H1 (cell line): Measurements from ENCODE around the gene PIMREG. TPM values are rescaled to one million over a fixed set of nuclear protein-coding genes. Genes with fewer than 3 reads are reported as not detected.

ENCODE experiments used
- CTCF ChIA-PET: fragments of 300-600 bp; sonication (Branson Sonifier 250); formaldehyde crosslinking; loops from one replicate; lab custom pipeline; 2021; ENCODE audit not compliant: partially characterized antibody; lab: Charles Lee
- POLR2A ChIA-PET: fragments of 300-600 bp; sonication (Branson Sonifier 250); formaldehyde crosslinking; loops from one replicate; lab custom pipeline; 2021; ENCODE audit warnings: inconsistent platforms; ENCODE audit not compliant: partially characterized antibody; lab: Charles Lee
- DNase-seq, 2 experiments: peaks; one replicate each; pipeline versions ENCODE4 v3.0.0 to v3.0.0-alpha.2; 2010 to 2022; ENCODE audit warnings: low spot score in 2 of 2, low read depth in 1 of 2, mixed read lengths in 1 of 2
- FAIRE-seq: peaks from 2 replicates; lab custom pipeline; 2011; peaks lifted over from hg19 to GRCh38; lab: Jason Lieb, UNC
- H2AFZ ChIP-seq: 2 replicates; pipeline ENCODE4 v1.8.1; 2012; ENCODE audit warnings: low read length, inconsistent platforms
- H2AK5ac ChIP-seq: 2 replicates; pipeline ENCODE4 v1.6.1; 2013; ENCODE audit warnings: low read depth, low read length
- H2BK120ac ChIP-seq: replicated peaks from 2 replicates; pipeline ENCODE3; 2013; ENCODE audit warnings: low read depth, low read length, inconsistent platforms
- H2BK12ac ChIP-seq: 2 replicates; pipeline ENCODE4 v1.6.1; 2013; ENCODE audit warnings: low read depth, low read length
- H2BK15ac ChIP-seq: 2 replicates; pipeline ENCODE4 v1.6.1; 2013; ENCODE audit warnings: low read length
- H2BK20ac ChIP-seq: 2 replicates; pipeline ENCODE4 v1.6.1; 2013; ENCODE audit warnings: low read length
- H2BK5ac ChIP-seq: 2 replicates; pipeline ENCODE4 v1.6.1; 2013; ENCODE audit warnings: low read depth, low read length
- H3K14ac ChIP-seq: 2 replicates; pipeline ENCODE4 v1.6.1; 2013; ENCODE audit warnings: inconsistent platforms; ENCODE audit not compliant: insufficient read length
- H3K18ac ChIP-seq: 2 replicates; pipeline ENCODE4 v1.6.1; 2013; ENCODE audit warnings: low read length; ENCODE audit errors: extremely low read depth
- H3K23ac ChIP-seq: 2 replicates; pipeline ENCODE4 v1.6.1; 2013; ENCODE audit warnings: inconsistent platforms; ENCODE audit not compliant: insufficient read length
- H3K23me2 ChIP-seq: 2 replicates; pipeline ENCODE4 v1.6.1; 2013; ENCODE audit warnings: low read depth, low read length
- H3K27ac ChIP-seq: 2 replicates; pipeline ENCODE4 v1.6.1; 2011; ENCODE audit warnings: low read depth, low read length, inconsistent platforms
- H3K27me3 ChIP-seq, 4 experiments: replicated peaks in 1 of 4; 1 replicate in 1 of 4; 2 replicates in 3 of 4; pipeline versions ENCODE4 v1.6.1 to v1.8.1; 2011 to 2013; ENCODE audit warnings: low read length in 3 of 4, mild to moderate bottlenecking in 3 of 4, inconsistent platforms in 2 of 4, mixed read lengths in 2 of 4, moderate library complexity in 1 of 4; ENCODE audit not compliant: control insufficient read depth in 3 of 4, insufficient read depth in 3 of 4; ENCODE audit errors: extremely low read depth in 1 of 4
- H3K36me3 ChIP-seq, 4 experiments: 2 replicates each; pipeline versions ENCODE4 v1.6.1 to v1.8.1; 2011 to 2013; ENCODE audit warnings: mild to moderate bottlenecking in 4 of 4, low read length in 3 of 4, moderate library complexity in 2 of 4, control low read depth in 1 of 4, inconsistent platforms in 1 of 4; ENCODE audit not compliant: insufficient read depth in 4 of 4, control insufficient read depth in 2 of 4
- H3K4ac ChIP-seq: replicated peaks from 2 replicates; pipeline ENCODE3; 2013; ENCODE audit warnings: low read length, low read depth, mixed read lengths, inconsistent platforms; ENCODE audit not compliant: insufficient read length
- H3K4me1 ChIP-seq, 4 experiments: replicated peaks in 1 of 4; 1 replicate in 1 of 4; 2 replicates in 3 of 4; pipeline versions ENCODE4 v1.6.1 to v1.8.1; 2011 to 2013; ENCODE audit warnings: low read length in 3 of 4, inconsistent platforms in 2 of 4, mixed read lengths in 1 of 4; ENCODE audit not compliant: insufficient read depth in 4 of 4, control insufficient read depth in 3 of 4
- H3K4me2 ChIP-seq, 2 experiments: 2 replicates each; pipeline versions ENCODE4 v1.6.1 to v1.8.1; 2011 to 2013; ENCODE audit warnings: low read depth in 2 of 2, low read length in 2 of 2, control low read depth in 1 of 2, inconsistent platforms in 1 of 2, mild to moderate bottlenecking in 1 of 2; ENCODE audit not compliant: insufficient read depth in 1 of 2
- H3K4me3 ChIP-seq, 4 experiments: fragments of 200-600, 300-600 bp in 1 of 4; sonication (generic), shearing (Covaris generic), sonication (Bioruptor Twin) in 1 of 4; 2 replicates each; pipeline versions ENCODE4 v1.5.1 to v1.8.1; 2011 to 2016; ENCODE audit warnings: low read length in 4 of 4, low read depth in 3 of 4, control low read depth in 2 of 4, inconsistent platforms in 2 of 4, mild to moderate bottlenecking in 2 of 4, mixed read lengths in 1 of 4, moderate library complexity in 1 of 4; ENCODE audit not compliant: insufficient read depth in 2 of 4; ENCODE audit errors: extremely low read depth in 1 of 4
- H3K56ac ChIP-seq: replicated peaks from 2 replicates; pipeline ENCODE3; 2013; ENCODE audit warnings: low read depth, mild to moderate bottlenecking, mixed read lengths, low read length, inconsistent platforms; ENCODE audit not compliant: insufficient read length
- H3K79me1 ChIP-seq: 2 replicates; pipeline ENCODE4 v1.6.1; 2013; ENCODE audit warnings: low read depth, low read length, control low read depth
- H3K79me2 ChIP-seq, 2 experiments: 2 replicates each; pipeline versions ENCODE4 v1.6.1 to v1.8.1; 2012 to 2013; ENCODE audit warnings: low read length in 2 of 2, mild to moderate bottlenecking in 2 of 2, inconsistent platforms in 1 of 2; ENCODE audit not compliant: insufficient read depth in 2 of 2, control insufficient read depth in 1 of 2
- H3K9ac ChIP-seq, 4 experiments: replicated peaks in 1 of 4; 1 replicate in 1 of 4; 2 replicates in 3 of 4; pipeline versions ENCODE4 v1.6.1 to v1.8.1; 2011 to 2013; ENCODE audit warnings: low read depth in 3 of 4, low read length in 3 of 4, control low read depth in 2 of 4, mild to moderate bottlenecking in 2 of 4, moderate library complexity in 2 of 4, inconsistent platforms in 1 of 4; ENCODE audit errors: extremely low read depth in 1 of 4
- H3K9me3 ChIP-seq, 2 experiments: 2 replicates each; pipeline versions ENCODE4 v1.6.1 to v1.8.1; 2012 to 2013; ENCODE audit warnings: mild to moderate bottlenecking in 2 of 2, moderate library complexity in 2 of 2, control low read depth in 1 of 2, inconsistent platforms in 1 of 2, low read depth in 1 of 2, low read length in 1 of 2, mixed read lengths in 1 of 2; ENCODE audit not compliant: insufficient read depth in 2 of 2
- H4K20me1 ChIP-seq, 2 experiments: replicated peaks in 1 of 2; 2 replicates each; pipeline versions ENCODE3 to v1.8.1; 2011 to 2013; ENCODE audit warnings: inconsistent platforms in 2 of 2, low read length in 2 of 2, mild to moderate bottlenecking in 1 of 2; ENCODE audit not compliant: insufficient read depth in 2 of 2, control insufficient read depth in 1 of 2
- H4K5ac ChIP-seq: 2 replicates; pipeline ENCODE4 v1.6.1; 2013; ENCODE audit warnings: low read length, low read depth, mixed read lengths, inconsistent platforms; ENCODE audit not compliant: insufficient read length
- H4K8ac ChIP-seq: 2 replicates; pipeline ENCODE4 v1.8.0; 2013; ENCODE audit warnings: mild to moderate bottlenecking, moderate library complexity, low read length, inconsistent platforms; ENCODE audit not compliant: insufficient read depth; ENCODE audit errors: extremely low read depth
- H4K91ac ChIP-seq: replicated peaks from 2 replicates; pipeline ENCODE3; 2013; ENCODE audit warnings: low read length, mixed read lengths, inconsistent platforms; ENCODE audit not compliant: insufficient read length
- ASH2L ChIP-seq: fragments of 200-600, 300-600 bp; sonication (generic); IDR thresholded peaks from one replicate; pipeline ENCODE4 v1.7.1; 2017; ENCODE audit warnings: low read length
- BACH1 ChIP-seq: IDR thresholded peaks from 2 replicates; pipeline ENCODE4 v1.6.1; 2012; ENCODE audit warnings: low read length, improper control_type of control experiment
- CHD2 ChIP-seq: IDR thresholded peaks from 2 replicates; pipeline ENCODE4 v1.6.1; 2012; ENCODE audit warnings: low read length, improper control_type of control experiment
- CREB1 ChIP-seq: IDR thresholded peaks from 2 replicates; pipeline ENCODE4 v1.6.1; 2012; ENCODE audit warnings: inconsistent platforms
- E2F6 ChIP-seq: IDR thresholded peaks from 2 replicates; pipeline ENCODE4 v1.6.1; 2012; ENCODE audit warnings: inconsistent platforms
- EGR1 ChIP-seq: IDR thresholded peaks from 2 replicates; pipeline ENCODE4 v1.6.1; 2011; ENCODE audit warnings: low read depth, low read length, borderline replicate concordance
- GTF2F1 ChIP-seq: IDR thresholded peaks from 2 replicates; pipeline ENCODE4 v1.6.1; 2012; ENCODE audit warnings: low read depth, low read length, improper control_type of control experiment, borderline replicate concordance
- KDM5A ChIP-seq: fragments of 200-600 bp; IDR thresholded peaks from 2 replicates; pipeline ENCODE4 v1.7.1; 2012; ENCODE audit warnings: mild to moderate bottlenecking, low read length, inconsistent platforms, mixed read lengths
- NANOG ChIP-seq: IDR thresholded peaks from 2 replicates; pipeline ENCODE4 v1.6.1; 2011; ENCODE audit warnings: low read length, low read depth, mild to moderate bottlenecking, inconsistent platforms; ENCODE audit not compliant: insufficient read depth, poor library complexity, severe bottlenecking
- WGBS, 2 experiments: shearing (Covaris generic) in 1 of 2; methylation state at CpG; one replicate each; pipeline versions ENCODE4 v1.1.6 to v1.1.7; 2013 to 2015; ENCODE audit warnings: low lambda C conversion rate in 2 of 2, mixed read lengths in 2 of 2, inconsistent platforms in 1 of 2, low coverage in 1 of 2, missing lambda C conversion rate in 1 of 2; ENCODE audit not compliant: insufficient replicate concordance in 2 of 2, insufficient coverage in 1 of 2, insufficient read length in 1 of 2; ENCODE audit errors: extremely low coverage in 1 of 2, missing lambda C conversion rate in 1 of 2; 5-methylcytosine and 5-hydroxymethylcytosine counted together
- polyA plus RNA-seq, 7 experiments: library from polyadenylated mRNA; depleted of rRNA in 3 of 7; stranded (reverse) in 5 of 7; unstranded in 2 of 7; fragments of >200 nt in 5 of 7; fragments of 200-250 nt in 2 of 7; gene quantifications; 1 replicate in 5 of 7; 2 replicates in 1 of 7; 4 replicates in 1 of 7; pipeline versions ENCODE4 v1.2.1 to v1.2.3, GENCODE V29; 2011 to 2013; ENCODE audit warnings: missing spikeins in 2 of 7, mixed read lengths in 2 of 7
- total RNA-seq: library from RNA; stranded (reverse); fragmentation: NEBNext Ultra II Directional; extraction: Animal tissue kit (Norgen Biotek cat#: 25700); gene quantifications from 2 replicates; pipeline ENCODE4 v1.2.1, GENCODE V29; 2021

PIMREG gene
- total and polyA plus RNA-seq, 2 of the 8 experiments (the other 6 are each of a cell fraction or from before 2014, with no cell fraction given), result 133 to 148 TPM

GRCh38 chr17:6457688-6458459 is 13.6 kb downstream of the PIMREG start:
- Histone ChIP-seq H3K4me3 (no peak overlapping the region), H3K4me2 (no peak overlapping the region), H3K23ac (no peak overlapping the region), H3K27me3 (no peaks in the 10 kb centered on the region; a peak in 3 of 7 replicates), H2BK120ac (no peak overlapping the region), H3K14ac (no peak overlapping the region), H3K23me2 (peaks cover 12% of the 10 kb centered on the region), H3K36me3 (no peaks in the 10 kb centered on the region), H3K4me1 (peaks cover 4 to 48% (median 37%) of the 10 kb centered on the region in 4 experiments), H3K56ac (no peak overlapping the region), H3K18ac (no peak overlapping the region), H3K4ac (no peak overlapping the region), H3K79me2 (no peaks in the 10 kb centered on the region), H3K9me3 (no peaks in the 10 kb centered on the region), H4K5ac (no peak overlapping the region), H2BK20ac (no peak overlapping the region), H2AK5ac (no peak overlapping the region), H3K9ac (no peak overlapping the region), H2BK12ac (peak overlapping the region; percentile 94; the same call in 1 of the 2 replicates), H4K20me1 (no peaks in the 10 kb centered on the region), H2AFZ (no peak overlapping the region), H3K79me1 (no peaks in the 10 kb centered on the region), H2BK5ac (peak overlapping the region; percentile 52; the same call in 1 of the 2 replicates), H2BK15ac (no peak overlapping the region), H4K8ac (no peak overlapping the region; the same call in 1 of the 2 replicates), H3K27ac (no peak overlapping the region), H4K91ac (no peak overlapping the region)
- ChIA-PET POLR2A (interaction anchor here (0.7 to 7.4 kb wide), 4 partner anchors 8 to 111 kb away, joined by 3 to 34 read pairs (median 4); partner anchors contain the start of gene PIMREG), CTCF (interaction anchor here (0.6 to 8.3 kb wide), 4 partner anchors 9 to 1203 kb away, joined by 3 to 68 read pairs (median 4); no protein-coding TSS in a partner anchor)
- 81% methylated on average over 10 of the region's 10 CpGs; no CpG with 5 or more reads in 1 of the 2 experiments for WGBS, 2 experiments
- DNase-seq, result no peak
- no peak for TF ChIP-seq BACH1
- TF ChIP-seq GTF2F1, result no peak
- no peak for TF ChIP-seq KDM5A
- TF ChIP-seq NANOG, result no peak
- no peak for TF ChIP-seq ASH2L
- no peak for TF ChIP-seq EGR1
- no peak for TF ChIP-seq CHD2
- TF ChIP-seq E2F6, result no peak
- TF ChIP-seq CREB1, result no peak
- FAIRE-seq, result no peak
